Activated naive CD8-positive, alpha-beta T cell (primary cell): ENCODE measurements around the gene CACNA2D1.
A peak's percentile ranks its signal among the peaks of the same experiment; 100 is the strongest.
"Not testable (repeated sequence)": the region's sequence is repeated elsewhere in the genome, so short reads cannot be mapped to it uniquely, and the experiment has no call there.

ENCODE experiments used
- H3K27ac Mint-ChIP-seq: one replicate; pipeline ENCODE4 v1.8.0; 2021; ENCODE audit warnings: mixed read lengths
- H3K27me3 Mint-ChIP-seq: one replicate; pipeline ENCODE4 v1.8.0; 2021; ENCODE audit warnings: mixed read lengths
- H3K36me3 Mint-ChIP-seq: one replicate; pipeline ENCODE4 v1.8.0; 2021; ENCODE audit warnings: mixed read lengths
- H3K4me1 Mint-ChIP-seq: one replicate; pipeline ENCODE4 v1.8.0; 2021; ENCODE audit warnings: low read depth, mixed read lengths
- H3K4me3 Mint-ChIP-seq: one replicate; pipeline ENCODE4 v1.8.0; 2021; ENCODE audit warnings: mild to moderate bottlenecking, mixed read lengths
- H3K9me3 Mint-ChIP-seq: one replicate; pipeline ENCODE4 v1.8.0; 2021; ENCODE audit warnings: low read depth, mixed read lengths

The CACNA2D1 gene

DNA sequence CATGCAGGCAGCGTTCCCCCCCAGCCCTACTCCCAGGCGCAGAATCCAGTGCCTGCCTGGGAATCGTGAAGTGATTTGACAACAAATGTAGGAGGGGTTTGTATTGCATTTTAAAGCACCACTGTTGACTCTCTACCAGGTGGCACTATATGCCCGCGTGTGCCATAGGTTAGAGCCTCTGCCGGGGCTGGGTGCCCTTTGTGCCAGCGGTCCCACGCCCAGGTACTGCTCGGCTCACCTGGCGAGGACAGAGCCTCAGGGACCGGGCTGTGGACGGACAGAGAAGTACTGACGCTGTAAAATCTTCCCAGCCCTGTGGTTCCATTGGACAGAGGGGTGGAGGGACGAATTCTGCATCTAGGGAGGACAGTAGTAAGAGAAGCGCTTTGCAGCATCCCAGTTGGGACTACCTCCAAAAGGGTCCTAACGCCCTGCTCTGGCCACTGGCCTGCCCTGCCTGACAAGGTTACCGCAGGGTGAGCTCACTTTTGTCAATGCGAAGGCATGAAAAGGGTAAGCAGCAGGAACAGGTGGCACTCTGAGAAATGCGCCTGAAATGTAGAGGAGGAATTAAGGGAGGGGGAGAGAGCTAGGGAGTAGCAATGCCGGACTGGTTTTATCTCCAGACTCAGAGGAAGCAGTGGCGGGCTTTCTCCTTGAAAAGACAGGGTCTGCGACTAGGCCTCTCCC, 788 bp upstream of the CACNA2D1 start:
- no peak overlapping the region for H3K27ac Mint-ChIP-seq
- H3K36me3 Mint-ChIP-seq = no peaks in the 10 kb centered on the region
- peaks cover 30% of the 10 kb centered on the region for H3K27me3 Mint-ChIP-seq
- H3K9me3 Mint-ChIP-seq = no peaks in the 10 kb centered on the region
- peak overlapping the region; percentile 66 for H3K4me3 Mint-ChIP-seq
- H3K4me1 Mint-ChIP-seq = peaks cover 7% of the 10 kb centered on the region

DNA sequence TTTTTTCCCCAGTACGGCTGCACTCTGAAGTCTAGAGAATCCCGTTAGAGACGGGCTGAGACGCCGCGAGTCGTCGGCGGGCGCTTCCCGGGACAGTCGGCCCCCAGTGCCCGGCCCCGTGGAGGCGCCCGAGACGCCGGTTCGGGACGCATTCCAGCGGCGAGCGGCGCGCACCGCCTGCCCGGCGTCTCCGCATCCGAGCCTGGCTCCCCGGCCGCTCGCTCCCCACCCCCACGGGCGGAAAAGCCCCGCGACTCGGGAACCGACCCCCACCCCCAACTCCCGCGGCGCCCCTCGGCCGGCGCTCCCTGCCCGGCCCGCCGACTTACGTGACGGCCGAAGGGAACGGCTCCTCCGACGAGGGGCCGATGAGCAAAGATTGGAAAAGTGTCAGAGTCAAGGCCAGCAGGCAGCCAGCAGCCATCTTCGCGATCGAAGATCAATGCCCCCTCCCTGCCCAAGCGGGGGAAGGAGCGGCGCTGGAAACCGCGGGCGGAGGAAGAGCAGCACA, 486 bp downstream of the CACNA2D1 start:
- H3K27me3 Mint-ChIP-seq = peaks cover 30% of the 10 kb centered on the region
- peak overlapping the region; percentile 72 for H3K4me3 Mint-ChIP-seq
- no peaks in the 10 kb centered on the region for H3K36me3 Mint-ChIP-seq
- peaks cover 7% of the 10 kb centered on the region for H3K4me1 Mint-ChIP-seq
- no peaks in the 10 kb centered on the region for H3K9me3 Mint-ChIP-seq
- H3K27ac Mint-ChIP-seq = no peak overlapping the region

DNA sequence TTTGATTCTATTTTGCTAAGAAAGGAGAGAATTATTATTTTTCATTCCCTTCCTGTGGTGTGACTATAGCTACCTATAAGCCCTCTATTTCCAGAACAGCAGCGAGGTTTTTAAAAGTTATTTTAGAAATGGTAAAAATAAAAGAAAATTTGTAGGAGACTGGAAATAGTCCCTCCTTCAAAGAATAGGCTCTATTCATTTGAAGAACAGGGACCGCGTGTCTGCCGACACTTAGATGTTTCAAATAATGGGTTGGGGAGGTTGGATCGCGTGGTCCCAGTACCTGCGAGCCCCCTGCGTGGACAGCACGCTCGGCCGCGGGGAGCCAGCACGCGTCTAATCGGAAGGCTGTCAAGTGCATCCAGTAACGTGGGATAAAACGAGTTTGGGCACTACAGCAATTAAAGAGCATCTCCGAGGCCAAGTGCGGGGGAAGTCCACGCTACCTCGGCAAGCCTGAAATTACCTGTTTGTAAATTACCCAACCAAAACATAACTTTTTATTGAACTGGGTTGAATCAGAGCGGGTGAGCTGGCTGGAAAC, 1.0 kb downstream of the CACNA2D1 start:
- no peak overlapping the region for H3K27ac Mint-ChIP-seq
- peaks cover 7% of the 10 kb centered on the region for H3K4me1 Mint-ChIP-seq
- peak overlapping the region; percentile 72 for H3K4me3 Mint-ChIP-seq
- no peaks in the 10 kb centered on the region for H3K9me3 Mint-ChIP-seq
- peaks cover 30% of the 10 kb centered on the region for H3K27me3 Mint-ChIP-seq
- no peaks in the 10 kb centered on the region for H3K36me3 Mint-ChIP-seq

DNA sequence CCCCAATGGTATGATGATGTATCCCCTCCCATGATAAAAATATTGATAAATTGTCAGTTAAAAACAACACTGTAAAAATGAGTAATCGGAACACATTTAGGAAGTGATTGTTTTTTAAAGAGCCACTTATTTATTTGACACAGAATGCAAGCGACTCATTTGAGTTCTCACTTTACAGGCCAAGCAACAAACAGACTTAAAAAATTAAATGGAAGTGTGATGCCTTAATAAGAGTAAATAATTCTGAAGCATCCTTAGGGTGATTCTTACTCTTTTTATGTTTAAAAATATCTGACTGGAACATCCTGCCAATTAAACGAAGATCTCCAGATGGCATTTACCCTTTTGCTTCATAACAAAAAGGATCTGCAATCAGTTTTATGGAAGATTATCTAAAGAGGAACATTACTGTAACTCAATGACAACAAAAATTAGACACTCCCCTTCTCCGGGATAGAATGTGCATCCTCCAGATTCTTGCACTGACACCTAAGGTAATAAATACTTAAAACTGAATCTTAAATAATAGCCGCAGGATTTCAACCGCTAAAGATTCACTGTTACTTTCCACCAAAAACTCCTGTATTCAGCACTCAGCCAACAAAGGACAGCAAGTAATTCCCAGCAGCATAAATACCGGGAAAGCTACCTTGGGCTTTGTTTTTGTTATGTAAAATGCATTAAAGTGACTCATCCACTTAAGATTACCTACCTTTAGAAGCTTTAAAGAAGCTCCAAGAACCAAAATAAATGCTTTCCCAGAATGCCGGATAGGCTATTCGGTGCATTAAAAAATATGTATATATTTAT, 1.7 kb downstream of the CACNA2D1 start:
- Mint-ChIP-seq H3K27me3 (peaks cover 28% of the 10 kb centered on the region), H3K27ac (no peak overlapping the region), H3K36me3 (no peaks in the 10 kb centered on the region), H3K4me1 (peaks cover 7% of the 10 kb centered on the region), H3K9me3 (no peaks in the 10 kb centered on the region), H3K4me3 (peak overlapping the region; percentile 72)

DNA sequence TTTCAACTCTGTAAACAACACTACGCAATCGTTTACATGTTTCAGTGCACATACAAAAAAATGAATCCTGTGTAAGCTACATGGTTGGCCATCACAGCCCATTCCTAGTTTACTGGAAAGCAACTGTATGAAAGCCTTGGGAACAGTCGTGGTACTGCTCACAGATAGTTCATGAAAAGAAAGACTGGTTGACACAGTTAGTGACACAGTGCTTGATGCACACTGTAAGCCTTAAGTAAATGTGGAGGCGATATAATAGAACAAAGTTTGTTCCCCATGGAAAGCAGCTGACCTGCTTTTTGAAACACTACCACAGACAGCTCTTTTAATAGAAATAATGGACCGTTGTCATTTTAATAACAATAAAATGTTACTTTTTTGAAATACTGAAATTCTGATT, 5.1 kb downstream of the CACNA2D1 start:
- no peak overlapping the region for H3K4me3 Mint-ChIP-seq
- no peaks in the 10 kb centered on the region for H3K9me3 Mint-ChIP-seq
- H3K27ac Mint-ChIP-seq = no peak overlapping the region
- peaks cover 7% of the 10 kb centered on the region for H3K4me1 Mint-ChIP-seq
- no peaks in the 10 kb centered on the region for H3K36me3 Mint-ChIP-seq
- peaks cover 15% of the 10 kb centered on the region for H3K27me3 Mint-ChIP-seq

DNA sequence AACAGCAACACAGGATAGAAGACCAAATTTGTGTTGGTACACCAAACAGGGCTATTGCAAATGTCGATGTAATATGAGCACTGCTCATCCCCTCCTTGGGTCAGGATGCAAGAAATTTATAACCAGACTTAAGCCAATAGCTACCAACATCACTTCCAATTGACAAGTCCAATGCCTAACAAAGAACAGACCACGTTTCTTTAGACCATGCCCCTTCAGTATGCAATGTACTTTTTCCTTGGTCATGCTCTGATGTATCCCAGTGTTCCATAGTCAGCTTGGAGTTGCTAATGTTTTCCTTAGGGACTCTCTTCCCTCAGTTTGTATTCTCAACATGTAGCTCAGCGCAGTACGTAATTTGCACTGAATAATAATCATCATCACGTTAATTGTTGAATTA, 7.8 kb downstream of the CACNA2D1 start:
- Mint-ChIP-seq H3K36me3 (no peaks in the 10 kb centered on the region), H3K27me3 (peaks cover 5% of the 10 kb centered on the region), H3K4me3 (no peak overlapping the region), H3K4me1 (no peaks in the 10 kb centered on the region), H3K27ac (no peak overlapping the region), H3K9me3 (no peaks in the 10 kb centered on the region)

DNA sequence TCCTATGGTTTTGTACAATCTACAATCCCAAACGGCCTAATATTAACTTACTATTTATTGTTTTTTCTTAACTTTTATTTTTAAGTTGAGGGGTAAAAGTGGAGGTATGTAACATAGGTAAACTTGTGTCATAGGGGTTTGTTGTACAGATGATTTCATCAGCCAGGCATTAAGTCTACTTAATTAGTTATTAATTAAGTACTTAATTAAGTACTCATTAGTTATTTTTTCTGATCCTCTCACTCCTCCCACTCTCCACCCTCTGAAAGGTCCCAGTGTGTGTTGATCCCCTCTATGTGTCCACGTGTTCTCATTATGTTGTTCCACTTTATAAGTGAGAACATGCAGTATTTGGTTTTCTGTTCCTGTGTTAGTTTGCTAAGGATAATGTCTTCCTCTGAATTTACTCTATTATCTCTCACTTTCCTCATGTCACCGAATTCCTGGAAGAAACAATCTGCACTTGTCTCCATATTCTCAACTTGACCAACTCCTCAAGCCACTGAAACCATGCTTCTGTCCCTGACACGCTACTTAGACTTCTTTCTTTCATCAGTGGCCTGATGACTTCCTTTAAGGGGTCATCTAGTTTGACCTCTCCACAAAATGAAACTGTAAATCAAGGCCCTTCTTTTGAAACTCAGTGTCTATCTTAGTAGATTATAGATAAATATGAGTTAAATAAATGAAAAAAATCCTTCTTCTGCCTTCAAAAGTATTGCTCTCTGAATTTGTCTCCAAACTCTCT, 9.1 kb downstream of the CACNA2D1 start:
- peaks cover 1% of the 10 kb centered on the region for H3K27me3 Mint-ChIP-seq
- H3K36me3 Mint-ChIP-seq = no peaks in the 10 kb centered on the region
- no peaks in the 10 kb centered on the region for H3K4me1 Mint-ChIP-seq
- no peaks in the 10 kb centered on the region for H3K9me3 Mint-ChIP-seq
- no peak overlapping the region for H3K4me3 Mint-ChIP-seq
- H3K27ac Mint-ChIP-seq = no peak overlapping the region

DNA sequence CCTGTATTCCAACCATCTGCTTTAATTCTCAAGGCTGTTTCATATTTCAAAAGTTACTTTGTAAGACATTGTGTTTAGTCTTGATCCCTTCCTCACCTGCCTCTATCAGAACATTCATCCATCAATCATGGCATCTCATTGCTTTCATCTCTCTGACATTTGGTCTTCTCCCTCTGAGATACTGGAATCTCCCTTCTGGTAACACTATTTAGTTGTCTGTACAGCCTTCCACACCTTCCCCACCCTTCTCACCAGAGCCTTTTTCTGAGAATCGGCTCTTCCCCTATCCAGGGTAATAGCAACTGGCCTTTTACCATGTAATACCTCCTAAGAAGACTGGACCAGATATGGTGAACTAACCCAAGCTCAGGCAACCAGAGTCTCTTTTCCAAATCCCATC, 10.1 kb downstream of the CACNA2D1 start:
- Mint-ChIP-seq H3K27ac (no peak overlapping the region), H3K36me3 (no peaks in the 10 kb centered on the region), H3K27me3 (peaks cover 1% of the 10 kb centered on the region), H3K4me1 (no peaks in the 10 kb centered on the region), H3K4me3 (no peak overlapping the region), H3K9me3 (no peaks in the 10 kb centered on the region)

DNA sequence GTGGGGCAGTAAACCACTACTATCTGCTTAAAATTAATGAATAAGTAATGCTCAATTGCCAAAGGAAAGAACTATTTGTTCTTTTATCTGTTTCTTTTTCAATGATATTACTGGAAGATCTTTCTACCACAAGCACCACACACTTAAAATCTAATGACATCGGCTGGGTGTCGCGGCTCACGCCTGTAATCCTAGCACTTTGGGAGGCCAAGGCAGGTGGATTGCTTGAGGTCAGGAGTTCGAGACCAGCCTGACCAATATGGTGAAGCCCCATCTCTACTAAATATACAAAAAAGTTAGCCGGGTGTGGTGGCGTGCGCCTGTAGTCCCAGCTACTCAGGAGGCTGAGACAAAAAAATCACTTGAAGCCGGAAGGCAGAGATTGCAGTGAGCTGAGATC, 10.8 kb downstream of the CACNA2D1 start:
- H3K4me3 Mint-ChIP-seq, H3K9me3 Mint-ChIP-seq, H3K27ac Mint-ChIP-seq, H3K27me3 Mint-ChIP-seq, H3K36me3 Mint-ChIP-seq, H3K4me1 Mint-ChIP-seq: not testable (repeated sequence)

DNA sequence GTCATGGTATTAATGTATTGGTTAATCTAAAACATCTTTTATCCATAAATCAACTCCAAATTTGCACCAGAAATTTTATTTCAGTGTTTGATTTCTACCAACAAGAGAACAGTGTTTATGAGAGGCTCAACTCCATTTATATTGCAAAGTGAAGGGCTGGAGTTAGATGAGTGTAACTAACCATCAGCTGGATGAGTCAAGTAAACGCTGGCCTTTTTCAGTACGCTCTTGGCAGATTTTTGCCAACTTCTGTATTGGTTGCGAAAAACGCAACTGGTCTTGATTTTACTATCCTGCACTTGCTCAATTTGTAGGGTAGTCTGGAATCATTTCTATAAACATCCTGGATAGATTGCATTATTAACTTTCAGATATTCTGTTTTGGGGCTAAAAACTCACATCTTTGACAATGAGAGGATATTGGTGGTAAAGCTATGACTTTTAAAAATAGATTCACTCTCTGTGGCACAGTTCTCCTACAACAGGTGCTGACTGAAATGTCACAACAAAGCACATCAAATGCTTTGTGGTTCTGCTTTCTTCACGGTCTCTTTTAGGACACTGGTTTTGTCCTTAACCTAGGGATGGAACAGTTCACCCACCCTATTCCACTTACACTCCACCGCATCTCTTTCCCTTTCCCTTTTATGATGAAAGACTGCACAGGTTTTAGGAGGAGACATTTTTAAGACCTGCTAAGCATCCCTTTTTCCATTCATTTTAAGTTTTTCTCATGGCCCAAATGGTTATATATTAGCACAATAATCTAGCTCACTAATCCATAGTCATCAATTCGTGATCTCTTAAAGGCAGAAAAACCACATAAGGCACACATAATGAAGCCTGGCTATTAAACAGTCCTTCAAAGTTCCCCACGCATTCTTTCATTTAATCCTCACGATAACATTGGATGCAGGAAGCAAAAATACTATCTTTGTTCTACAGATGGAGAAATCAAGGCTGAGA, 12.8 kb downstream of the CACNA2D1 start:
- H3K4me3 Mint-ChIP-seq = no peak overlapping the region
- H3K36me3 Mint-ChIP-seq = no peaks in the 10 kb centered on the region
- H3K27ac Mint-ChIP-seq = no peak overlapping the region
- H3K27me3 Mint-ChIP-seq = no peaks in the 10 kb centered on the region
- no peaks in the 10 kb centered on the region for H3K4me1 Mint-ChIP-seq
- H3K9me3 Mint-ChIP-seq = no peaks in the 10 kb centered on the region

DNA sequence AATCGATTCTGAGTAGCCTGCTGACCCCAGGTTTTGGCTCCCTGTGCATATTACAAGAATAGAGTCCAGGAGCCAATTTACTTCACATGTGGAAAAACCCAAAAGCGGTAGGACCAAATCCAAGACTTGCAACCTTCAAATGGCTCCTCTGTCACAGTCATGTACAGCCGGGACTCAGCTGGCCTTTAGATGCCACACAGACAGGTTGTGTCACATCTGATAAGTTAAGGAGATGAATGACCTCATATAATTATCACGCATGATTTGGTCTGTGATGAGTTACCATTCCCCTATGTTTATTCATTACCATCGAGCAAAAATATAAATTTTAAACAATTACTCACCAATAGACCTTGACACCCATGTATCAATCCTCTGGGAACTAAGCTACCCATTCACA, 14.2 kb downstream of the CACNA2D1 start:
- no peaks in the 10 kb centered on the region for H3K9me3 Mint-ChIP-seq
- H3K4me1 Mint-ChIP-seq = no peaks in the 10 kb centered on the region
- no peaks in the 10 kb centered on the region for H3K36me3 Mint-ChIP-seq
- H3K27me3 Mint-ChIP-seq = no peaks in the 10 kb centered on the region
- no peak overlapping the region for H3K27ac Mint-ChIP-seq
- no peak overlapping the region for H3K4me3 Mint-ChIP-seq

DNA sequence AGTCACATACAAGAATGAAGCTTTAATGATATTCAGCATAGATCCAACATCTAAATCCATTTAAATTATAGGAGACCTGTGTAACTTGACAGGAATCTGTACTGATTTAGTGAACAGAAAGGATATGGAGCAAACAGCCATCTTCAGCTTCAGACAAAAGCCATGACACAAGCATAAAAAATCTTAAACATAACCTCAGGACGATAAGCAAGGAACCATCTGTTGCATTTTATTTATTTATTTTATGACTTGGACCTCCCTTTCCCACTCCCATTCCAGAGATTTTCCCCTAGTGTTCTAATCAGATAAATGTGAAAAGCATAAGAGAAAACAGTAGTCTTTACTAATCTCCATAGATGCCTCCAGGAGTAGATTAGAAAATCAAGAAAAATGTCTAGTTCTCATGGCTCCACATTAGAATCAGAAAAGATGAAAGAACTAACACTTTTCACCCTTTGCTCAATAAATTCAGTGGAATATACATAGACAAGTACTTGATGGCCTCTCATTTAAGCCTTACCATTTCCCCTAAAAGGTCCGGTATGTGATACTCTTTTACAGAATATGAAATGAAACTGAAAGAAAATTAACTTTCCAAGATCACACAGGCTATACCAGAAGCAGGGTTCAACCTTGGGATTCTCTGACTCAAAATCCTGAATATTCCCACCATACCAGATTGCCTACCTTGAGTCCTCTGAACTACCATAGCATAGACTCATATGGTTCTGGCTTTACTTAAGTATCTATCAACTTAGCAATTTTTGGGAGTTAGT, 15.2 kb downstream of the CACNA2D1 start:
- Mint-ChIP-seq H3K4me1 (no peaks in the 10 kb centered on the region), H3K36me3 (no peaks in the 10 kb centered on the region), H3K4me3 (no peak overlapping the region), H3K9me3 (no peaks in the 10 kb centered on the region), H3K27me3 (no peaks in the 10 kb centered on the region), H3K27ac (no peak overlapping the region)

DNA sequence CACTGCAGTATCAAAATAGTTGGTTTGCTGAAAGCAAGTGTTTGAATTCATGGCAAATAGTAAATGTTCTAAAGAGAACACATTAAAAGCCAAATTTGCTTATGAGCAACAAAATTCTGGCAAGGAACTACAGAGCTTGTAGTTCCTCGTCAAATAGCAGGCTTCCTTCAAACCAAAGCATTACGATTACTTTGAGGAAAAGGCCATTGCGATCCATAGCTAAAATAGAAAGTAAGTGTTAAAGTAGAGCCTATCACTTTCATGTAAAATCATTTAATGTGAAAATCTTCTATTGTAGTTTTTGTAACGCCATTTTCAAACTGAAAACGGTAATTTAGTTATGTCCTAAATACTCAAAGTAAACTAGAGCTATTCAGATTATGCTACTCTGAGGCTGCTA, 20.1 kb downstream of the CACNA2D1 start:
- no peaks in the 10 kb centered on the region for H3K27me3 Mint-ChIP-seq
- H3K36me3 Mint-ChIP-seq = no peaks in the 10 kb centered on the region
- H3K27ac Mint-ChIP-seq = no peak overlapping the region
- no peaks in the 10 kb centered on the region for H3K9me3 Mint-ChIP-seq
- H3K4me3 Mint-ChIP-seq = no peak overlapping the region
- H3K4me1 Mint-ChIP-seq = no peaks in the 10 kb centered on the region
